ENCODE results near the gene PKN2.
"Not testable (repeated sequence)": the region's sequence is repeated elsewhere in the genome, so short reads cannot be mapped to it uniquely, and the experiment has no call there.

PKN2 gene

DNA sequence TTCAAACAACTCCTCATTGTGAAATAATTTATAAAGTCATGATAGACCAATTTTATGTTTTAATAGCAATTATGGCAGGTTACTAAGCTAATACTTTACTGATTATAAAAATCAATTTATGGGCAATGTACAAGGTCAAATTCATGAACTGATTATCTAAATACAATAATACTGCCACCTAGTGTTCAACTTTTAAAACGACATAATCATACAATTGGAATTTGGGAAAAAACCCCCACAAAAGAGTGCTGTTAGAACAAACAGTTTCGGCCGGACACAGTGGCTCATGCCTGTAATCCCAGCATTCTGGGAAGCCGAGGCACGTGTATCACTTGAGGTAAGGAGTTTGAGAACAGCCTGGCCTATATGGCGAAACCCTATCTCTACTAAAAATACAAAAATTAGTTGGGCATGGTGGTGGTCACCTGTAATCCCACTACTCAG is 193.3 kb downstream of the PKN2 start:
- ChIA-PET POLR2A (no interaction called here), CTCF (interaction anchor here (0.6 to 3.2 kb wide), 41 partner anchors 8 to 1184 kb away, joined by 3 to 20 read pairs (median 4); no protein-coding TSS in a partner anchor)
- no peak for TF ChIP-seq ZNF558 (tag by site-specific recombination; IDR thresholded peaks at IDR 0.05)
- TF ChIP-seq ZNF335 (tag by site-specific recombination; conservative IDR thresholded peaks at IDR 0.05) = peak; percentile 72
- peak; percentile 64 for TF ChIP-seq ZNF654 (tag by site-specific recombination; IDR thresholded peaks at IDR 0.05; ENCODE audit: low read depth)

GRCh38 chr1:88877911-88878310 is 193.8 kb downstream of the PKN2 start:
- ChIA-PET POLR2A (no interaction called here), CTCF (interaction anchor here (0.6 to 3.2 kb wide), 18 partner anchors 10 to 852 kb away, joined by 3 to 20 read pairs (median 4); no protein-coding TSS in a partner anchor)
- no peak for TF ChIP-seq ZNF324 (tag by site-specific recombination; IDR thresholded peaks at IDR 0.05)
- 0 out of 2 replicates have a peak, but pooled peaks have one; percentile 20 for TF ChIP-seq ZNF792 (tag by site-specific recombination; IDR thresholded peaks at IDR 0.05)
- no peak for TF ChIP-seq ZNF658 (tag by site-specific recombination; IDR thresholded peaks at IDR 0.05)
- no peak for TF ChIP-seq ZNF114 (tag by site-specific recombination; IDR thresholded peaks at IDR 0.05)
- no peak for TF ChIP-seq REST (tag by site-specific recombination; IDR thresholded peaks at IDR 0.05)
- TF ChIP-seq, protein P1, sequence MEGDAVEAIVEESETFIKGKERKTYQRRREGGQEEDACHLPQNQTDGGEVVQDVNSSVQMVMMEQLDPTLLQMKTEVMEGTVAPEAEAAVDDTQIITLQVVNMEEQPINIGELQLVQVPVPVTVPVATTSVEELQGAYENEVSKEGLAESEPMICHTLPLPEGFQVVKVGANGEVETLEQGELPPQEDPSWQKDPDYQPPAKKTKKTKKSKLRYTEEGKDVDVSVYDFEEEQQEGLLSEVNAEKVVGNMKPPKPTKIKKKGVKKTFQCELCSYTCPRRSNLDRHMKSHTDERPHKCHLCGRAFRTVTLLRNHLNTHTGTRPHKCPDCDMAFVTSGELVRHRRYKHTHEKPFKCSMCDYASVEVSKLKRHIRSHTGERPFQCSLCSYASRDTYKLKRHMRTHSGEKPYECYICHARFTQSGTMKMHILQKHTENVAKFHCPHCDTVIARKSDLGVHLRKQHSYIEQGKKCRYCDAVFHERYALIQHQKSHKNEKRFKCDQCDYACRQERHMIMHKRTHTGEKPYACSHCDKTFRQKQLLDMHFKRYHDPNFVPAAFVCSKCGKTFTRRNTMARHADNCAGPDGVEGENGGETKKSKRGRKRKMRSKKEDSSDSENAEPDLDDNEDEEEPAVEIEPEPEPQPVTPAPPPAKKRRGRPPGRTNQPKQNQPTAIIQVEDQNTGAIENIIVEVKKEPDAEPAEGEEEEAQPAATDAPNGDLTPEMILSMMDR (tag by site-specific recombination; IDR thresholded peaks at IDR 0.05) = peak; percentile 39; the same call in 1 of the 2 replicates
- H3K27ac ChIP-seq (ENCODE audit: extremely low read depth, low read depth, low read length) = no peak overlapping the region
- peaks cover 3% of the 10 kb centered on the region; the same call in 1 of the 2 replicates for H3K4me1 ChIP-seq (ENCODE audit: control insufficient read depth, insufficient read depth, low read length)
- H3K36me3 ChIP-seq (ENCODE audit: control insufficient read depth in 2 of 2, insufficient read depth in 1 of 2, low read length in 2 of 2) = peaks cover 4 to 33% of the 10 kb centered on the region in 2 experiments; a peak in 2 of 3 replicates
- H3K9me3 ChIP-seq (ENCODE audit: control insufficient read depth, insufficient read depth, low read depth, low read length) = no peaks in the 10 kb centered on the region
- no peak overlapping the region for H3K4me3 ChIP-seq (ENCODE audit: low read depth, low read length)

More for the DNA sequence above, 193.3 kb downstream of the PKN2 start:
- Histone ChIP-seq H3K27ac (ENCODE audit: extremely low read depth, low read depth, low read length) (no peak overlapping the region), H3K9me3 (ENCODE audit: control insufficient read depth, insufficient read depth, low read depth, low read length) (no peaks in the 10 kb centered on the region), H3K4me3 (ENCODE audit: low read depth, low read length) (no peak overlapping the region), H3K4me1 (ENCODE audit: control insufficient read depth, insufficient read depth, low read length) (peaks cover under 1% of the 10 kb centered on the region; the same call in 1 of the 2 replicates), H3K36me3 (ENCODE audit: control insufficient read depth in 2 of 2, insufficient read depth in 1 of 2, low read length in 2 of 2) (peaks cover 4 to 28% of the 10 kb centered on the region in 2 experiments; a peak in 2 of 3 replicates)

- Histone ChIP-seq H3K4me3 (ENCODE audit: low read depth, low read length) (no peak overlapping the region), H3K36me3 (ENCODE audit: control insufficient read depth in 2 of 2, insufficient read depth in 1 of 2, low read length in 2 of 2) (peaks cover 8 to 39% of the 10 kb centered on the region in 2 experiments; a peak in 2 of 3 replicates), H3K4me1 (ENCODE audit: control insufficient read depth, insufficient read depth, low read length) (peaks cover 3% of the 10 kb centered on the region; the same call in 1 of the 2 replicates), H3K27ac (ENCODE audit: extremely low read depth, low read depth, low read length) (no peak overlapping the region), H3K9me3 (ENCODE audit: control insufficient read depth, insufficient read depth, low read depth, low read length) (no peaks in the 10 kb centered on the region)
- CTCF ChIA-PET = interaction anchor here (1.0 to 3.2 kb wide), 6 partner anchors 10 to 226 kb away, joined by 3 to 20 read pairs (median 12); no protein-coding TSS in a partner anchor
- TF ChIP-seq ZNF529 (tag by site-specific recombination; IDR thresholded peaks at IDR 0.05; ENCODE audit: insufficient replicate concordance) = no peak
- peak; percentile 19; the same call in 1 of the 2 replicates for TF ChIP-seq ZBTB17 (tag by site-specific recombination; IDR thresholded peaks at IDR 0.05)
- POLR2A ChIA-PET = no interaction called here
These were observed 194.7 kb downstream of the PKN2 start for GRCh38 chr1:88878731-88879130.

DNA sequence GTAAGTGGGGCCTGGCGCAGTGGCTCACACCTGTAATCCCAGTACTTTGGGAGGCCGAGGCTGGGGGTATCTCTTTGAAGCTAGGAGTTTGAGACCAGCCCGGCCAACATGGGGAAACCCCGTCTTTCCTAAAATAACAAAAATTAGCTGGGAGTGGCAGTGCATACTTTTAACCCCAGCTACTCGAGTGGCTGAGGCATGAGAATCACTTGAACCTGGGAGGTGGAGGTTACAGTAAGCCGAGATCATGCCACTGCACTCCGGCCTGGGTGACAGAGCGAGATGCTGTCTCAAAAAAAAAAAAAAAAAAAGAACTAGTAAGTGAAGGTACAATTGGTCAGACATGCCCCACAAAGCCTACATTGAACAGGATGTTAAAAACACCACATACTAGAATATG is 196.6 kb downstream of the PKN2 start:
- POLR2A ChIA-PET; H3K4me1 ChIP-seq (ENCODE audit: control insufficient read depth, insufficient read depth, low read length); H3K27ac ChIP-seq (ENCODE audit: extremely low read depth, low read depth, low read length); H3K4me3 ChIP-seq (ENCODE audit: low read depth, low read length); H3K9me3 ChIP-seq (ENCODE audit: control insufficient read depth, insufficient read depth, low read depth, low read length); CTCF ChIA-PET: not testable (repeated sequence)
- H3K36me3 ChIP-seq (ENCODE audit: control insufficient read depth in 2 of 2, insufficient read depth in 1 of 2, low read length in 2 of 2) = peaks cover 22 to 56% of the 10 kb centered on the region in 2 experiments

All from HEK293 (cell line).